Esophagus muscularis mucosa (tissue), 4 donors: ENCODE measurements around the gene PHF13.

ENCODE experiments used
- EP300 ChIP-seq: sonication (generic); formaldehyde crosslinking; IDR thresholded peaks from one replicate; pipeline ENCODE4 v1.6.1; 2017; ENCODE audit warnings: antibody characterized with exemption
- POLR2A ChIP-seq: fragments of 450-650 bp; IDR thresholded peaks from one replicate; pipeline ENCODE4 v1.6.1; 2017; ENCODE audit warnings: antibody characterized with exemption, moderate library complexity, mild to moderate bottlenecking, low read depth
- TF ChIP-seq, protein P1 (sequence below), 3 experiments: fragments of 200-600 bp in 2 of 3; fragments of 450-650 bp in 1 of 3; sonication (generic) in 2 of 3; IDR thresholded peaks; one replicate each; pipeline ENCODE4 v1.5.1; 2017 to 2019; ENCODE audit warnings: antibody characterized with exemption in 3 of 3, mild to moderate bottlenecking in 2 of 3, moderate library complexity in 1 of 3

DNA sequence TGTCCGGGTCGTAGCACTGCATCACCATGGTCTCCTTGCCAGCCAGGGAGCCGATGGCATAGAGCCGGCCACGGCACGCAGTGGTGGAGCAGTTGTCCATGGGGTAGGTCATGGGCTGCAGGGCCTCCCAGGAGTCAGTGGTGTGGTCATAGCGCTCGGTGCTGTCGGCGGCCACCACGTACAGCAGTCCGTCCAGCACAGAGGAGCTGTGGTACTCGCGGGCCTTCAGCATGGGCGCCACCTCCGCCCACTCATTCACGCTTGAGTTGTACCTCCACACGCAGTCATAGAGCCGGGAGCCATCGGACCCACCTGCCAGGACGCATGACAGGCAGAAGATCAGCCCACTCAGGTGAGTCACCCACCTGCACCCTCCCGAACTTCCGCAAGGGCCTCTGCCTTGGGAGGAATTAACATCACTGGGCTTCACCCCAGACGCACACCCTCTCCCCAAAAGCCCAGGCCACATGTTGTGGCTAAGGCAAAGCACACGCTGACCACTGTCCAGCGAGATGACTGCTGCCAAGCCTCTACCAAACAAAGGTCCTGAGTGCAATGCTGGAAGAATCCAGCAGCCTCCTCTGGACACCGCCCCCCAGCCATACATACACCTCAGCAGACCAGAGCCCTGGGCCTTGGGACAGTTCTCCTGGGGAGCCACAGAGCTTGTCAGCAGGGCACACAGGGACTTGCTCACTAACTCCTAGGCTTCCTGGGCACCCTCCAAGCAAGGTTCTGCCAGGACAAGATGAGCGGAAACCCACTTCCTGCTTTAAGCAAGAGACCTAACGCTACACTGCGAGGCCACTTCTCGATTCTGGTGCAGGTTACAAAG is 14.2 kb upstream of the PHF13 start:
- TF ChIP-seq, protein P1, sequence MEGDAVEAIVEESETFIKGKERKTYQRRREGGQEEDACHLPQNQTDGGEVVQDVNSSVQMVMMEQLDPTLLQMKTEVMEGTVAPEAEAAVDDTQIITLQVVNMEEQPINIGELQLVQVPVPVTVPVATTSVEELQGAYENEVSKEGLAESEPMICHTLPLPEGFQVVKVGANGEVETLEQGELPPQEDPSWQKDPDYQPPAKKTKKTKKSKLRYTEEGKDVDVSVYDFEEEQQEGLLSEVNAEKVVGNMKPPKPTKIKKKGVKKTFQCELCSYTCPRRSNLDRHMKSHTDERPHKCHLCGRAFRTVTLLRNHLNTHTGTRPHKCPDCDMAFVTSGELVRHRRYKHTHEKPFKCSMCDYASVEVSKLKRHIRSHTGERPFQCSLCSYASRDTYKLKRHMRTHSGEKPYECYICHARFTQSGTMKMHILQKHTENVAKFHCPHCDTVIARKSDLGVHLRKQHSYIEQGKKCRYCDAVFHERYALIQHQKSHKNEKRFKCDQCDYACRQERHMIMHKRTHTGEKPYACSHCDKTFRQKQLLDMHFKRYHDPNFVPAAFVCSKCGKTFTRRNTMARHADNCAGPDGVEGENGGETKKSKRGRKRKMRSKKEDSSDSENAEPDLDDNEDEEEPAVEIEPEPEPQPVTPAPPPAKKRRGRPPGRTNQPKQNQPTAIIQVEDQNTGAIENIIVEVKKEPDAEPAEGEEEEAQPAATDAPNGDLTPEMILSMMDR (IDR thresholded peaks at IDR 0.05): no peak
- no peak for TF ChIP-seq EP300
- TF ChIP-seq POLR2A: no peak
